Smooth muscle cell (in vitro differentiated cells): ENCODE measurements around the gene SPACA4. TPM values are rescaled to one million over a fixed set of nuclear protein-coding genes. Genes with fewer than 3 reads are reported as not detected.

ENCODE experiments used
- DNase-seq: peaks from one replicate; lab custom pipeline; 2025; ENCODE audit not compliant: unreplicated experiment; lab: John Stamatoyannopoulos, UW
- H2AFZ ChIP-seq: fragments of 200-600 bp; sonication (generic); 2 replicates; pipeline ENCODE4 v1.6.0; 2016; ENCODE audit warnings: antibody characterized with exemption, low read depth, mild to moderate bottlenecking
- H3F3A ChIP-seq: fragments of 200-600 bp; sonication (generic); 2 replicates; pipeline ENCODE4 v1.6.0; 2017; ENCODE audit warnings: antibody characterized with exemption, low read depth
- H3K27ac ChIP-seq: fragments of 200-600 bp; sonication (generic); 2 replicates; pipeline ENCODE4 v1.5.1; 2016; ENCODE audit warnings: low read depth, mild to moderate bottlenecking
- H3K27me3 ChIP-seq: fragments of 200-600 bp; sonication (generic); 2 replicates; pipeline ENCODE4 v1.6.1; 2016; ENCODE audit warnings: low read depth, mild to moderate bottlenecking
- H3K36me3 ChIP-seq: fragments of 200-600 bp; sonication (generic); 2 replicates; pipeline ENCODE4 v1.5.1; 2016; ENCODE audit warnings: low read depth
- H3K4me1 ChIP-seq: fragments of 200-600 bp; sonication (generic); 2 replicates; pipeline ENCODE4 v1.5.1; 2016; ENCODE audit warnings: low read depth
- H3K4me2 ChIP-seq: fragments of 200-600 bp; sonication (generic); 2 replicates; pipeline ENCODE4 v1.6.0; 2016; ENCODE audit warnings: mild to moderate bottlenecking
- H3K4me3 ChIP-seq: fragments of 200-600 bp; sonication (generic); 2 replicates; pipeline ENCODE4 v1.5.1; 2016; ENCODE audit warnings: mild to moderate bottlenecking
- H3K79me2 ChIP-seq: fragments of 200-600 bp; sonication (generic); 2 replicates; pipeline ENCODE4 v1.6.0; 2016; ENCODE audit warnings: low read depth, mild to moderate bottlenecking
- H3K9ac ChIP-seq: fragments of 200-600 bp; sonication (generic); 2 replicates; pipeline ENCODE4 v1.6.0; 2016; ENCODE audit warnings: low read depth
- H3K9me3 ChIP-seq: fragments of 200-600 bp; sonication (generic); replicated peaks from 2 replicates; pipeline ENCODE4 v1.5.1; 2016; ENCODE audit warnings: low read depth
- H4K20me1 ChIP-seq: fragments of 200-600 bp; sonication (generic); 2 replicates; pipeline ENCODE4 v1.6.0; 2016; ENCODE audit warnings: low read depth
- CTCF ChIP-seq: fragments of 200-600 bp; sonication (generic); IDR thresholded peaks from 2 replicates; pipeline ENCODE4 v1.5.1; 2017; ENCODE audit warnings: borderline replicate concordance, mild to moderate bottlenecking, antibody characterized with exemption; ENCODE audit not compliant: insufficient read depth, poor library complexity, severe bottlenecking
- WGBS: methylation state at CpG from one replicate; pipeline ENCODE4 v1.1.7; 2016; ENCODE audit warnings: low lambda C conversion rate; 5-methylcytosine and 5-hydroxymethylcytosine counted together
- polyA plus RNA-seq: library from polyadenylated mRNA; unstranded; fragments of >200 nt; fragmentation: Nextera tagmentation; extraction: Ambion mirVana; gene quantifications from 2 replicates; pipeline ENCODE4 v1.2.1, GENCODE V29; 2016
- total RNA-seq: library from RNA; depleted of rRNA; stranded (reverse); fragments of >200 nt; gene quantifications from 2 replicates; pipeline ENCODE4 v1.2.3, GENCODE V29; 2014

Gene SPACA4
- total and polyA plus RNA-seq, 2 experiments from 2014 or later = 0.43 TPM; not detected in 1

- 95% methylated on average over 17 of the region's 17 CpGs for WGBS
- H4K20me1 ChIP-seq = no peaks in the 10 kb centered on the region
- DNase-seq = no peak
- H3K4me2 ChIP-seq = no peak overlapping the region
- H3K9ac ChIP-seq = no peak overlapping the region
- no peak overlapping the region for H3K27ac ChIP-seq
- H3K27me3 ChIP-seq = no peaks in the 10 kb centered on the region
- no peaks in the 10 kb centered on the region for H3K79me2 ChIP-seq
- H3K9me3 ChIP-seq = no peaks in the 10 kb centered on the region
- H3F3A ChIP-seq = no peaks in the 10 kb centered on the region
- no peaks in the 10 kb centered on the region for H3K36me3 ChIP-seq
- no peak for TF ChIP-seq CTCF
- H2AFZ ChIP-seq = no peak overlapping the region
- H3K4me1 ChIP-seq = peaks cover 29% of the 10 kb centered on the region
- no peak overlapping the region for H3K4me3 ChIP-seq
Observed at GRCh38 chr19:48627865-48628314, 21.3 kb downstream of the SPACA4 start.

- Histone ChIP-seq H3K79me2 (no peaks in the 10 kb centered on the region), H3K27ac (no peak overlapping the region), H2AFZ (no peak overlapping the region), H3K27me3 (no peaks in the 10 kb centered on the region), H3K4me3 (no peak overlapping the region), H3K36me3 (no peaks in the 10 kb centered on the region), H3K4me2 (no peak overlapping the region), H3K9me3 (no peaks in the 10 kb centered on the region), H3F3A (no peaks in the 10 kb centered on the region), H3K9ac (no peak overlapping the region), H4K20me1 (no peaks in the 10 kb centered on the region), H3K4me1 (peaks cover 23% of the 10 kb centered on the region)
- no peak for DNase-seq
- WGBS = 96% methylated on average over 29 of the region's 34 CpGs
- TF ChIP-seq CTCF = no peak
Observed at GRCh38 chr19:48628486-48629296, 22.1 kb downstream of the SPACA4 start.

GRCh38 chr19:48629297-48629598 lies 22.7 kb downstream of the SPACA4 start:
- WGBS = 89% methylated on average over 22 of the region's 22 CpGs
- no peak for DNase-seq

More at GRCh38 chr19:48629297-48629598, 22.7 kb downstream of the SPACA4 start:
- H2AFZ ChIP-seq = no peak overlapping the region
- peaks cover 25% of the 10 kb centered on the region for H3K4me1 ChIP-seq
- no peaks in the 10 kb centered on the region for H4K20me1 ChIP-seq
- H3K4me2 ChIP-seq = no peak overlapping the region
- H3K27ac ChIP-seq = no peak overlapping the region
- no peak overlapping the region for H3K4me3 ChIP-seq
- no peaks in the 10 kb centered on the region for H3K79me2 ChIP-seq
- no peaks in the 10 kb centered on the region for H3K9me3 ChIP-seq
- H3K9ac ChIP-seq = no peak overlapping the region
- TF ChIP-seq CTCF = no peak
- no peaks in the 10 kb centered on the region for H3K36me3 ChIP-seq
- H3F3A ChIP-seq = no peaks in the 10 kb centered on the region
- no peaks in the 10 kb centered on the region for H3K27me3 ChIP-seq
